Ovary (tissue), 10 donors: ENCODE data around the gene NUDT9. TPM values are rescaled to one million over a fixed set of nuclear protein-coding genes. Genes with fewer than 3 reads are reported as not detected.

ENCODE experiments used
- DNase-seq, 5 donors: peaks; one replicate each; pipeline ENCODE4 v3.0.0-alpha.2; 2019 to 2020
- H3K27ac ChIP-seq, 2 donors: fragments of 200-600 bp; one replicate each; pipeline versions ENCODE4 v1.5.1 to v1.8.0; 2019 to 2022
- H3K27me3 ChIP-seq: fragments of 200-600 bp; one replicate; pipeline ENCODE4 v1.8.0; 2022
- H3K36me3 ChIP-seq: fragments of 200-600 bp; sonication (generic); one replicate; pipeline ENCODE4 v1.5.1; 2019
- H3K4me1 ChIP-seq: one replicate; pipeline ENCODE4 v1.8.1; 2013; ENCODE audit warnings: mild to moderate bottlenecking, moderate library complexity; ENCODE audit not compliant: insufficient read depth
- H3K4me3 ChIP-seq: fragments of 200-600 bp; sonication (generic); one replicate; pipeline ENCODE4 v1.5.1; 2017
- H3K9me3 ChIP-seq, 2 donors: fragments of 200-600 bp in 1 of 2; sonication (generic) in 1 of 2; one replicate each; pipeline versions ENCODE4 v1.5.1 to v1.8.1; 2013 to 2019; ENCODE audit warnings: mild to moderate bottlenecking in 1 of 2, moderate library complexity in 1 of 2
- EP300 ChIP-seq: sonication (generic); formaldehyde crosslinking; IDR thresholded peaks from one replicate; pipeline ENCODE4 v1.6.1; 2017; ENCODE audit warnings: antibody characterized with exemption
- POLR2A ChIP-seq: fragments of 450-650 bp; IDR thresholded peaks from one replicate; pipeline ENCODE4 v1.6.1; 2017; ENCODE audit warnings: antibody characterized with exemption, mild to moderate bottlenecking, moderate library complexity
- WGBS, 3 donors: extraction: QIAGEN DNeasy Blood & Tissue Kit in 1 of 3; methylation state at CpG; one replicate each; pipeline versions ENCODE4 v1.1.5 to v1.1.7; 2013 to 2017; 5-methylcytosine and 5-hydroxymethylcytosine counted together
- intact Hi-C, 4 donors: fragments of 100-400 bp; cut with DNase I; formaldehyde crosslinking; loops; one replicate each; pipeline versions ENCODE4 v1.11.0 to v1.15.1; 2022 to 2023
- long read RNA-seq, 3 donors: library from polyadenylated mRNA in 2 of 3; unstranded in 2 of 3; transcript quantifications; one replicate each; pipeline ENCODE4 v2.0.0 and lab custom pipeline, GENCODE V29; 2021 to 2026
- polyA plus RNA-seq, 2 donors: library from polyadenylated mRNA; stranded (reverse); fragments of 200-250 nt in 1 of 2; fragments of 350-450 nt in 1 of 2; fragmentation: Illumina TruSeq in 1 of 2; extraction: RNeasy Lipid Tissue Mini Kit (QIAGEN cat#74804) in 1 of 2; gene quantifications; one replicate each; pipeline ENCODE4 v1.2.3, GENCODE V29; 2013 to 2014
- total RNA-seq, 7 donors: library from RNA; depleted of rRNA in 2 of 7; stranded (reverse); fragments of >200 nt in 2 of 7; fragmentation: NEBNext Ultra II Directional in 3 of 7; extraction: Animal tissue kit (Norgen Biotek cat#: 25700) in 3 of 7; gene quantifications; one replicate each; pipeline versions ENCODE4 v1.1.0 to v1.2.4, GENCODE V29; 2016 to 2023
- TF ChIP-seq, protein P1 (sequence below), 3 donors: fragments of 450-650 bp in 2 of 3; fragments of 200-600 bp in 1 of 3; IDR thresholded peaks; one replicate each; pipeline versions ENCODE4 v1.5.1 to v1.8.0; 2016 to 2022; ENCODE audit warnings: antibody characterized with exemption in 3 of 3, mild to moderate bottlenecking in 1 of 3
- donor health status: DM: no; HTN: no; CAD: no; lungs with moderate emphysema.
- donor health status: DM: no; HTN: no; CAD: no.
- donor health status: Bipolar disorder and iron deficiency.
- donor health status: DM: yes; HTN: yes; CAD: no.
- donor health status: DM: no; HTN: no; CAD: no.
- donor health status: DM: yes; HTN: yes; CAD: no.

NUDT9 gene, protein sequence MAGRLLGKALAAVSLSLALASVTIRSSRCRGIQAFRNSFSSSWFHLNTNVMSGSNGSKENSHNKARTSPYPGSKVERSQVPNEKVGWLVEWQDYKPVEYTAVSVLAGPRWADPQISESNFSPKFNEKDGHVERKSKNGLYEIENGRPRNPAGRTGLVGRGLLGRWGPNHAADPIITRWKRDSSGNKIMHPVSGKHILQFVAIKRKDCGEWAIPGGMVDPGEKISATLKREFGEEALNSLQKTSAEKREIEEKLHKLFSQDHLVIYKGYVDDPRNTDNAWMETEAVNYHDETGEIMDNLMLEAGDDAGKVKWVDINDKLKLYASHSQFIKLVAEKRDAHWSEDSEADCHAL
- total RNA-seq (10 to 100 TPM; 14.1 to 33.0 (median 27.0) TPM), polyA plus RNA-seq (10 to 100 TPM; 36.6 to 44.6 TPM)
- long read RNA-seq, donor 1, transcript NUDT9-201 (8 exons, 1,701 nt): major isoform, 99 of 143 reads
- long read RNA-seq, donor 1, partial matches to known transcripts: 8 of 143 reads
- long read RNA-seq, donor 1, other reads (novel, unspliced or antisense): 35 of 143 reads
- long read RNA-seq, donor 2, transcript NUDT9-201 (8 exons, 1,701 nt): major isoform, 12 of 14 reads
- long read RNA-seq, donor 2, partial matches to known transcripts: 0 of 14 reads
- long read RNA-seq, donor 2, other reads (novel, unspliced or antisense): 0 of 14 reads
- long read RNA-seq, donor 3, transcript NUDT9-201 (8 exons, 1,701 nt): major isoform, 26 of 32 reads
- long read RNA-seq, donor 3, partial matches to known transcripts: 0 of 32 reads
- long read RNA-seq, donor 3, other reads (novel, unspliced or antisense): 5 of 32 reads

DNA sequence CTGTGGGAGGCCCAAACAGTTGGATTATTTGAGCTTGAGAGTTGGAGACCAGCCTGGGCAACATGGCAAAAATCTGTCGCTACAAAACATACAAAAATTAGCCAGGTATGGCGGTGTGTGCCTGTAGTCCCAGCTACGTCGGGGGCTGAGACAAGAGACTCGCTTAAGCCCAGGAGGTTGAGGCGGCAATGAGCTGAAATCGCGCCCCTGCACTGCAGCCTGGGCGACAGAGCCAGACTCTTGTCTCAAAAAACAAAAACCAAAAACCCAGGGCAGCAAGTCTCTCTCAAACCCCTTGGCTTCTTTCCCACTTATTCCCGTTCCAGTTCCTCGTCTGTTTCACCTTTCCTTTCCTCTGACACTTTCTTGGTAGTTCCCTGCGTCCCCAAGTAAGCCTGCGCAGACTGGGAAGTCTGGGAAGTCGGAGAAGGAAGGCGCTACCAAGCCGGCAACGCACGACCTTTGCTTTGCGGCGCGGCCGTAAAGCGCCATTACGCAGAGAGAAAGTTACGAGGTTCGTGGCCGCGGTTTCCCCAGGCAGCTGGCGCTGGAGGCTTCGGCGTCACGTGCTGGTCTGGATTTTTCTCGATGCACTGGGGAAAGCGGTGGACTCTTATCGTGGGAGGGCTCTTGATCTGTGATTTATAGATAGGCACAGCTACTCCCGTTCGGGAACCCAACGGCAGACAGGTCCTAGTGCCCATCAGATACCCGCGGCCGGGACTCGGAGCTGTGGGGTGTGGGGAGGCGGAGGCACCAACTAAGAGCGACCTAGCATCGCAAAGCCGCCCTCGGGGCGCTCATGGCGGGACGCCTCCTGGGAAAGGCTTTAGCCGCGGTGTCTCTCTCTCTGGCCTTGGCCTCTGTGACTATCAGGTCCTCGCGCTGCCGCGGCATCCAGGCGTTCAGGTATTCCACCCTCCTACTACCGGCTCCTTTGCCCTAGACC, at the start of gene NUDT9:
TSS of gene NUDT9 (plus strand) at position 470 of the 949 bp plus-strand sequence. CDS start at position 803, 333 bp downstream.
- intact Hi-C loops: no loop called here
- Histone ChIP-seq H3K4me1 (peaks cover 14% of the 10 kb centered on the region), H3K27me3 (no peaks in the 10 kb centered on the region), H3K36me3 (no peaks in the 10 kb centered on the region), H3K9me3 (no peaks in the 10 kb centered on the region), H3K4me3 (peak within 1 kb of the TSS; percentile 97), H3K27ac (peak within 1 kb of the TSS; percentile 84)
- 1% methylated on average over 56 to 58 of the region's 58 CpGs for WGBS, 3 donors
- peak; percentile 94 to 97 (median 95) for DNase-seq
- TF ChIP-seq, protein P1, sequence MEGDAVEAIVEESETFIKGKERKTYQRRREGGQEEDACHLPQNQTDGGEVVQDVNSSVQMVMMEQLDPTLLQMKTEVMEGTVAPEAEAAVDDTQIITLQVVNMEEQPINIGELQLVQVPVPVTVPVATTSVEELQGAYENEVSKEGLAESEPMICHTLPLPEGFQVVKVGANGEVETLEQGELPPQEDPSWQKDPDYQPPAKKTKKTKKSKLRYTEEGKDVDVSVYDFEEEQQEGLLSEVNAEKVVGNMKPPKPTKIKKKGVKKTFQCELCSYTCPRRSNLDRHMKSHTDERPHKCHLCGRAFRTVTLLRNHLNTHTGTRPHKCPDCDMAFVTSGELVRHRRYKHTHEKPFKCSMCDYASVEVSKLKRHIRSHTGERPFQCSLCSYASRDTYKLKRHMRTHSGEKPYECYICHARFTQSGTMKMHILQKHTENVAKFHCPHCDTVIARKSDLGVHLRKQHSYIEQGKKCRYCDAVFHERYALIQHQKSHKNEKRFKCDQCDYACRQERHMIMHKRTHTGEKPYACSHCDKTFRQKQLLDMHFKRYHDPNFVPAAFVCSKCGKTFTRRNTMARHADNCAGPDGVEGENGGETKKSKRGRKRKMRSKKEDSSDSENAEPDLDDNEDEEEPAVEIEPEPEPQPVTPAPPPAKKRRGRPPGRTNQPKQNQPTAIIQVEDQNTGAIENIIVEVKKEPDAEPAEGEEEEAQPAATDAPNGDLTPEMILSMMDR (IDR thresholded peaks at IDR 0.05): no peak
- no peak for TF ChIP-seq EP300
- TF ChIP-seq POLR2A: peak; percentile 94

DNA sequence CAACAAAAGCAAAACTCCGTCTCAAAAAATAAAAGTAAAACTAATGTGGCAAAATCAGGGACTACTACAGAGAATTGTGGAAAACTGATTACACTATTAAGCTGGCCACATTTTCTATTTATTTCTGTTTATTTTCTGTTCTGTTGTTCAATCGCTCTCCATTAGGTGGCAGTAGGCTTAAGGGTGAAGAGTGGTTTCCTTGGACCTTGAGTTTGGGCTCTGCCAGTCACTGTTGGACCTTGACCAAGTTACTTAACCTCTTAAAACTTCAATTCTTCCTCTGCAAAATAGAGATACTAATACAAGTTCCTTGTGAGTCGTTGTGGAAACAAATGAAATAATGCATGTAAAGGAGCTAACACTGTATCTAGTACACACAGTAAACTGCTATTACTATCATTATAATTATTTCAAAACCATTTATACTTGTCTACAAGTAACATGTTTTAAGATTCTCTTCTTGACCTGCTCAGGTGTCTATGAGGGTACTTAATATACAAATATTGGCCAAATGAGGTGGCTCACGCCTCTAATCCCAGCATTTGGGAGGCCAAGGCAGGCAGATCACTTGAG, 46.6 kb upstream of the NUDT9 start:
- intact Hi-C loops: loop anchor here in 2 of 4 donors (5.0 kb wide), 2 partner anchors 86 to 91 kb away; no protein-coding TSS in a partner anchor
- no peaks in the 10 kb centered on the region for H3K36me3 ChIP-seq
- no peak overlapping the region for H3K27ac ChIP-seq
- TF ChIP-seq EP300: no peak
- TF ChIP-seq, protein P1 (IDR thresholded peaks at IDR 0.05): peak; percentile 65 to 68 (median 67)
- no peak for TF ChIP-seq POLR2A
- H3K9me3 ChIP-seq: no peaks in the 10 kb centered on the region
- 39 to 51% (median 44%) methylated on average over 4 of the region's 4 CpGs for WGBS, 3 donors
- no peak overlapping the region for H3K4me3 ChIP-seq
- H3K4me1 ChIP-seq: no peaks in the 10 kb centered on the region
- DNase-seq: peak in 3 of 5 donors; percentile 21 to 55 (median 37)
- H3K27me3 ChIP-seq: no peaks in the 10 kb centered on the region

GRCh38 chr4:87377816-87378215, 44.6 kb upstream of the NUDT9 start:
- no peaks in the 10 kb centered on the region for H3K36me3 ChIP-seq
- H3K27ac ChIP-seq: no peak overlapping the region
- no peaks in the 10 kb centered on the region for H3K9me3 ChIP-seq
- no peak overlapping the region for H3K4me3 ChIP-seq
- H3K27me3 ChIP-seq: no peaks in the 10 kb centered on the region
- no peak for DNase-seq
- H3K4me1 ChIP-seq: no peaks in the 10 kb centered on the region
- intact Hi-C loops: loop anchor here in 2 of 4 donors (5.0 kb wide), 2 partner anchors 84 to 89 kb away; no protein-coding TSS in a partner anchor
- TF ChIP-seq POLR2A (no peak), EP300 (no peak)
- TF ChIP-seq, protein P1 (IDR thresholded peaks at IDR 0.05): no peak
- WGBS, 3 donors: 67 to 75% (median 74%) methylated on average over 2 of the region's 2 CpGs
